ENCODE data around the gene DDX27.
A peak's percentile ranks its signal among the peaks of the same experiment; 100 is the strongest.

Gene DDX27

GRCh38 chr20:49268600-49269365 lies 49.6 kb downstream of the DDX27 start:
- Histone ChIP-seq H3K4me1 (ENCODE audit: insufficient read depth, low read length) (no peaks in the 10 kb centered on the region), H3K36me3 (ENCODE audit: insufficient read depth, low read length) (peaks cover 66% of the 10 kb centered on the region), H3K27me3 (ENCODE audit: insufficient read depth, low read length) (no peaks in the 10 kb centered on the region), H3K4me3 (ENCODE audit: low read length) (no peak overlapping the region), H2AFZ (ENCODE audit: low read depth, low read length) (no peak overlapping the region), H3K9me3 (ENCODE audit: low read length) (peaks cover 23% of the 10 kb centered on the region)

DNA sequence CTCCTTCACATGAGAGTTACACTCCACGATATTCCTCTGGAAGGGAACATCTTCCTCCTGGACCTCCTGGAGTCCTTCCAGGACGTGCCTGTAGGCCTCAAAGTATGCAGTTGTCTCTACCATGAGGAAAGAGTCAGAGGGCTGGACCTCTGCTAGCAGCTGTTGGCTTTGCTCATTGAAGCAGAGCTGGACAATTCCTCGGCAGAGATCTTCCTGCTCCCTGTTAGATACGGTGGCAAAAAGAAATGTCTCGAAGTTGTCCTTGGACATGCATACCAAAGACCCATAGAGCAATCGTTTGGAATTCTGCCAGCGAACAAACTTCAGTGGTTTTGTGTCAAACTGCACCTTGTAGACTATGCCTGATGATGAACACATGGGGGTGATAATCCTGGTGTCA lies 51.0 kb downstream of the DDX27 start:
- H2AFZ ChIP-seq (ENCODE audit: low read depth, low read length) = no peak overlapping the region
- H3K36me3 ChIP-seq (ENCODE audit: insufficient read depth, low read length) = peaks cover 59% of the 10 kb centered on the region
- no peaks in the 10 kb centered on the region for H3K27me3 ChIP-seq (ENCODE audit: insufficient read depth, low read length)
- H3K9me3 ChIP-seq (ENCODE audit: low read length) = peaks cover 24% of the 10 kb centered on the region
- no peak overlapping the region for H3K4me3 ChIP-seq (ENCODE audit: low read length)
- H3K4me1 ChIP-seq (ENCODE audit: insufficient read depth, low read length) = no peaks in the 10 kb centered on the region

DNA sequence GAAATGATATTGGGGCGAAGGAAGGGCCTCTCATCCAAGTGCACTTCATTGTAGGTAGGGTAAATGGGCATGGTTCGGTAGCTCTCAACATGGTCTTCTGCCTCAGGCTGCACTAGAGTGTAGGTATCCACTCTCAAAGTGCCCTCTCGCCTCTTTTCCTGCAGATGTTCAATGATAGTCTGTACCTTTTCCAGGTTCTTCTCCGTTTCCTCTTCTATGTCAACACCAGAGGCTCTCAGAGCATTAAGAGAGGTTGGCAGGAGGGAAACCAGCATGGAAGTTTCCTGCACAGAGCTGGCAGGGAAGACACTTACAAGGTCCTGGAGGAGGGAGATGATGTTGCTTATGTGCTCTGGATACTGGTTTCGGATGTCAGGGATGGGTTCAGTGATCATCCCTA lies 51.5 kb downstream of the DDX27 start:
- Histone ChIP-seq H2AFZ (ENCODE audit: low read depth, low read length) (no peak overlapping the region), H3K27me3 (ENCODE audit: insufficient read depth, low read length) (no peaks in the 10 kb centered on the region), H3K36me3 (ENCODE audit: insufficient read depth, low read length) (peaks cover 61% of the 10 kb centered on the region), H3K4me3 (ENCODE audit: low read length) (no peak overlapping the region), H3K9me3 (ENCODE audit: low read length) (peaks cover 26% of the 10 kb centered on the region), H3K4me1 (ENCODE audit: insufficient read depth, low read length) (no peaks in the 10 kb centered on the region)

- no peak overlapping the region for H2AFZ ChIP-seq (ENCODE audit: low read depth, low read length)
- H3K27me3 ChIP-seq (ENCODE audit: insufficient read depth, low read length) = no peaks in the 10 kb centered on the region
- H3K4me3 ChIP-seq (ENCODE audit: low read length) = no peak overlapping the region
- H3K4me1 ChIP-seq (ENCODE audit: insufficient read depth, low read length) = peaks cover 9% of the 10 kb centered on the region
- H3K36me3 ChIP-seq (ENCODE audit: insufficient read depth, low read length) = peaks cover 56% of the 10 kb centered on the region
- H3K9me3 ChIP-seq (ENCODE audit: low read length) = peaks cover 28% of the 10 kb centered on the region
These were observed 53.4 kb downstream of the DDX27 start for GRCh38 chr20:49272654-49273053.

GRCh38 chr20:49273696-49274277 lies 54.6 kb downstream of the DDX27 start:
- Histone ChIP-seq H3K4me1 (ENCODE audit: insufficient read depth, low read length) (peaks cover 9% of the 10 kb centered on the region), H3K9me3 (ENCODE audit: low read length) (peaks cover 25% of the 10 kb centered on the region), H3K27me3 (ENCODE audit: insufficient read depth, low read length) (no peaks in the 10 kb centered on the region), H3K36me3 (ENCODE audit: insufficient read depth, low read length) (peaks cover 51% of the 10 kb centered on the region), H2AFZ (ENCODE audit: low read depth, low read length) (no peak overlapping the region), H3K4me3 (ENCODE audit: low read length) (no peak overlapping the region)

DNA sequence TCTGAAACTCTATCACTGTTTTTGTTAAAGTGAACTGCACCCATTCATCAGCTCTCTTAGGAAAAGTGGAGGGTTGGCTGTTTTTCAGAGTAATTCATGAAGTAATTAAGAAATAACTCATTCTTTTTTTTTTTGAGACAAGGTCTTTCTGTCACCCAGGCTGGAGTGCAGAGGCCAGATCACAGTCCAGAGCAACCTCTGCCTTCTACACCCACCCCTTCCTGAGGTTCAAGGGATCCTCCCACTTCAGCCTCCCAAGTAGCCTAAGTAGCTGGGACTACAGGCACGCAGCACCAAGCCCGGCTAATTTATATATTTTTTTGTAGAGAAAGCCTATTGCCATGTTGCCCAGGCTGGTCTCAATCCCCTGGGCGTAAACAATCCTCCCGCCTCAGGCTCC lies 56.0 kb downstream of the DDX27 start:
- no peaks in the 10 kb centered on the region for H3K27me3 ChIP-seq (ENCODE audit: insufficient read depth, low read length)
- H3K9me3 ChIP-seq (ENCODE audit: low read length) = peaks cover 25% of the 10 kb centered on the region
- peaks cover 51% of the 10 kb centered on the region for H3K36me3 ChIP-seq (ENCODE audit: insufficient read depth, low read length)
- no peak overlapping the region for H2AFZ ChIP-seq (ENCODE audit: low read depth, low read length)
- peaks cover 18% of the 10 kb centered on the region for H3K4me1 ChIP-seq (ENCODE audit: insufficient read depth, low read length)
- no peak overlapping the region for H3K4me3 ChIP-seq (ENCODE audit: low read length)

GRCh38 chr20:49275636-49276035 lies 56.4 kb downstream of the DDX27 start:
- Histone ChIP-seq H3K9me3 (ENCODE audit: low read length) (peaks cover 25% of the 10 kb centered on the region), H3K27me3 (ENCODE audit: insufficient read depth, low read length) (no peaks in the 10 kb centered on the region), H3K4me1 (ENCODE audit: insufficient read depth, low read length) (peaks cover 21% of the 10 kb centered on the region), H3K4me3 (ENCODE audit: low read length) (no peak overlapping the region), H3K36me3 (ENCODE audit: insufficient read depth, low read length) (peaks cover 51% of the 10 kb centered on the region), H2AFZ (ENCODE audit: low read depth, low read length) (no peak overlapping the region)

- H3K27me3 ChIP-seq (ENCODE audit: insufficient read depth, low read length) = no peaks in the 10 kb centered on the region
- H3K36me3 ChIP-seq (ENCODE audit: insufficient read depth, low read length) = peaks cover 51% of the 10 kb centered on the region
- peaks cover 24% of the 10 kb centered on the region for H3K4me1 ChIP-seq (ENCODE audit: insufficient read depth, low read length)
- peak overlapping the region; percentile 11 for H3K4me3 ChIP-seq (ENCODE audit: low read length)
- no peak overlapping the region for H2AFZ ChIP-seq (ENCODE audit: low read depth, low read length)
- peaks cover 25% of the 10 kb centered on the region for H3K9me3 ChIP-seq (ENCODE audit: low read length)
These were observed 57.1 kb downstream of the DDX27 start for GRCh38 chr20:49276161-49276960.

DNA sequence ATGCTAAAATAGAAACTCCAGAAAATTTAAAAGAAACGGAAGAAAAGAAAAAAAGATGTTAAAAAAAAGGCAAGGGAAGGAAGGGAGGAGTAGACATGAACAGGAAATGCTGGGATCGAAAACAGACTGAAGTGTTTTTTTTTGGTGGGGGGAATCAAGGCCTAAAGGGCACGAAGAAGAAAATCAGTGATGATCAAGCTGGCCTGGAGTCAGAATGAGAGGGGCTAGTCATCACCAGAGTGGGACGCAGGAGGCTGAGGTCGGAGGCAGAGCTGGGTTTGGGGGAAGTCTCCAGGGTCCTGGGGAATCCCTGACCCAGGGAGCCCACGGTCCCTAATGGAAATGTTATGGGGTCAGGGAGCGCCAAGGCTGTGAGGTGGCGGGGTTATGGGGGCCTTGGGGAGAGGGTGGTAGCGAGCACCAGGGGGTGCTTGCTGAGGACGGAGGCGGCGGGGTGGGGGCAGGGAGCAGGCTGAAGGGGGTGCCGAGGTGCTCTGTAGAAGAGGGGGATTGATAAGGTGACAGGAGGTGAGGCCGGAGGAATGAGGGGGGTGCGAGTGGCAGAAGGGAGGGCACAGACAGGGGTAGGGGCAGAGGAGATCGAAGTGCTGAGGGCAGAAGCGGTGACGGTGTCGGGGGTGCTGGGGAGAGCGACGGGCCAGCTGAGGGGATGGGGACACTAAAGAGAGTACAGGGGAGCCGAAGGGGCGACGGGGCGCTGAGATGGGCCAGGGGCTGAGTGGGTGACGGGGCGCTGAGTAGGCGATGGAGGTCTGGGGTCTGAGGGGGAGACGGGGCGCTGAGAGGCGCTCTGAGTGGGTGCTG lies 58.0 kb downstream of the DDX27 start:
- Histone ChIP-seq H3K4me3 (ENCODE audit: low read length) (peak overlapping the region; percentile 77), H3K36me3 (ENCODE audit: insufficient read depth, low read length) (peaks cover 52% of the 10 kb centered on the region), H3K9me3 (ENCODE audit: low read length) (peaks cover 31% of the 10 kb centered on the region), H3K4me1 (ENCODE audit: insufficient read depth, low read length) (peaks cover 26% of the 10 kb centered on the region), H2AFZ (ENCODE audit: low read depth, low read length) (peak overlapping the region; percentile 84), H3K27me3 (ENCODE audit: insufficient read depth, low read length) (no peaks in the 10 kb centered on the region)

DNA sequence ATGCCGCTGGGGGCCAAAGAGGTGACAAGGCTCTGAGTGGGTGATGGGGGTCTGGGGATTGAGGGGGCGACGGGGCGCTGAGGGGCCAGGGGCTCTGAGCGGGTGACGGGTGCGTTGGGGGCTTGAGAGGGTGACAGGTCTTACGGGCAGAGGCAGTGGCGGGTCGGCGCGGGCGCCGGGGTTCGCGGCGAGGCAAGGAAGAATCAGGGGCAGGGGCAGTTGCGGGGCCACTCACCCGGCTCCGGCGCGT lies 58.5 kb downstream of the DDX27 start:
- H3K4me3 ChIP-seq (ENCODE audit: low read length) = peak overlapping the region; percentile 77
- peaks cover 26% of the 10 kb centered on the region for H3K4me1 ChIP-seq (ENCODE audit: insufficient read depth, low read length)
- peak overlapping the region; percentile 84 for H2AFZ ChIP-seq (ENCODE audit: low read depth, low read length)
- peaks cover 36% of the 10 kb centered on the region for H3K9me3 ChIP-seq (ENCODE audit: low read length)
- H3K36me3 ChIP-seq (ENCODE audit: insufficient read depth, low read length) = peaks cover 53% of the 10 kb centered on the region
- H3K27me3 ChIP-seq (ENCODE audit: insufficient read depth, low read length) = no peaks in the 10 kb centered on the region

- Histone ChIP-seq H3K4me1 (ENCODE audit: insufficient read depth, low read length) (peaks cover 26% of the 10 kb centered on the region), H3K4me3 (ENCODE audit: low read length) (peak within 1 kb of the TSS; percentile 77), H2AFZ (ENCODE audit: low read depth, low read length) (peak within 1 kb of the TSS; percentile 84), H3K27me3 (ENCODE audit: insufficient read depth, low read length) (no peaks in the 10 kb centered on the region), H3K36me3 (ENCODE audit: insufficient read depth, low read length) (peaks cover 56% of the 10 kb centered on the region), H3K9me3 (ENCODE audit: low read length) (peaks cover 41% of the 10 kb centered on the region)
These were observed 59.0 kb downstream of the DDX27 start, which contains the start of gene ZNFX1 for GRCh38 chr20:49278036-49278817. TSS of gene ZNFX1 (minus strand) at chr20:49278057. CDS start at chr20:49275839, 2,218 bp downstream.

Measured in neuron (in vitro differentiated cells).